NCI-H1105 treated with DMSO at 0.1 percent for 48 hours (cell line): ENCODE measurements around the gene FSTL4.

ENCODE experiments used
- DNase-seq: peaks from one replicate; lab custom pipeline; 2025; lab: John Stamatoyannopoulos, UW

Gene FSTL4

DNA sequence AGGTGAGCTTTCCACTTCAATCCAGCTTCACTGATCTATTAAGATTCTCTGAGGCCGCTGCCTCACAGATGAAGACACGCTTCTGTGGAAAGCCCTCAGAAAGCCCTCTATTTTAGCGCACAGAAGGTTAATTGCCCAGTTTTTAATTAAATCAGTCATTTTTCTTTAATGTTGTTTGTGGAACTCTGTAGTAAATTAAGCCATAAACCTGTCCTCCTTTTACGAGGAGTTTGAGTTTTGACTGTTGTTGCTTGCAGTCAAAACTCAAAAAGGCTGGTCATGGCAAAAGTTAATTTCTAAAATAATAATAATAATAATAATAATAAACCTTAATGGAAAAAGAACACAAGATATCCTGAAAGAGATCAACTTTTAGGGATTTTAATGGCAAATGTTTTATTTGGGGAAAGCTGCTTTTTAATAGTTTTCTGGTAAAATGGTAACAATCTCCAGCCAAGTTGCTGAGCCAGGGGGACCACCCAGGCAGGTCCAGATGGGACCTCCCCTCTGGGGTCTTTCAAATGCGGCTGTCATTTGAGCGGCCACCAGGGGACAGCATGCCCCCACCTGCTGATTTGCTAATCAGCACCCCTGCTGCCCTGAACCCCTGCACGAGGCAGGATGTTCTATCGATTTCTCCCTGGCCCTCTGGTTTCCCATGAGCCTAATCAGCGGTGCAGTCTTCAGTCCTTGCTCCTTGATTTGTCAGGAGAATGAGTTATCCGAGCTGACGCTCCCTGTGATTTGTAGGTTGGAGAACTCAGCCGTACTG lies 247.2 kb downstream of the FSTL4 start:
- no peak for DNase-seq

DNA sequence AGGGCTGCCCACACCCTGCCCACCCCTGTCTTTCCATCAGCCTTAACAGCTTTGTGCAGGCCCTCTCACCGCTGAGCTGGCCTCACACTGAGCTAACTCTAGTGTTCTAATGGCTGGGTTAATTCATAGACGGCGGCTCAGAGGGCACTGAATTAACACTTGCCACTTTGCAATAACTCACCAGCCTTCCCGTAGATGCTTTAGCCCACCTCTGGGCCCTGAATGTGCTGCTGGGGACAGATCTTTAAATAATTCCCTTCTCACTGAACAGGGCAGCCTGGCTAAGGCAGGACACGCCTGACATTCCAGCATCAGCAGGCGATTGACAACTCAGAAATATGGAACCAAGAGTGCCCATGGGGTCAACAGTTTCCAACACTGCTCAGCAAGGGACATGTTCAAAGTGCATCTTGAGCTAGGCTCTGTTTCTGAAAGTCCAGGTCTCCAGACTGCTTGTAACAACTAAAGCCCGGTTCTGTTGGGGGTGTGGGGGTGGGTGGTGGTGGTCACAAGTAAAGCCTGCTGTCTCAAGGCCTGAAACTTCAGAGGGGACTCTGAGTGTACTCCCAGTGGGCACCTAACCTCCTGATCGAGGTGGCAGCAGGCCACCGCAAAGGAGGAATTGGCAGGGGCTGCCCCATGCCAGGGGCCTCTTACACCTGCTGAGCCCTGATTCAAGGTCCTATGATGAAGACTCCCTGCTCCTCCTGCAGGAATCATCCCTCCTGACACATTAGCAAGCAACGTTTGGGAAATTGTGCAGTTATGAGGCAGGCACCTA lies 248.3 kb downstream of the FSTL4 start:
- DNase-seq, result no peak

DNA sequence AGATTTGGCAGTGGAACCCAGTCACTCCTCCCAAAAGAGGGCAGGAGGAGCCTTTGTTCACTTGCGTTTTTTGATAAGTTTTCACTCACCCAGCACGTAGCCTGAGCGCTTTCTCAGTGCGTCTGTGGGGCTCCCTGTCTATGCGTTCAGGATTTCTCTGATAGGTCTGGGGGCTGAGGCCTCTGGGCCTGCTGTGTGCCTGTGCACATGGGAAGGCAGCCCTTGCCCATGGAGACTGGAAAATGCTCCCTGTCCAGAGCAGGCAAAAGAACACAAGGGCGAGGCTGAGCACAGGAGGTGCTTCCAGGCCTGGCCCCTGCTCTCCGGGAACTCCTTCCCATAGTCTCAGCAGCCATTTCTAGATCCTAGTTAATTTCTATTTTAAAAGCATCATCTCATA lies 249.9 kb downstream of the FSTL4 start:
- DNase-seq, result no peak

GRCh38 chr5:133361922-133362321 lies 250.4 kb downstream of the FSTL4 start:
- DNase-seq, result no peak

DNA sequence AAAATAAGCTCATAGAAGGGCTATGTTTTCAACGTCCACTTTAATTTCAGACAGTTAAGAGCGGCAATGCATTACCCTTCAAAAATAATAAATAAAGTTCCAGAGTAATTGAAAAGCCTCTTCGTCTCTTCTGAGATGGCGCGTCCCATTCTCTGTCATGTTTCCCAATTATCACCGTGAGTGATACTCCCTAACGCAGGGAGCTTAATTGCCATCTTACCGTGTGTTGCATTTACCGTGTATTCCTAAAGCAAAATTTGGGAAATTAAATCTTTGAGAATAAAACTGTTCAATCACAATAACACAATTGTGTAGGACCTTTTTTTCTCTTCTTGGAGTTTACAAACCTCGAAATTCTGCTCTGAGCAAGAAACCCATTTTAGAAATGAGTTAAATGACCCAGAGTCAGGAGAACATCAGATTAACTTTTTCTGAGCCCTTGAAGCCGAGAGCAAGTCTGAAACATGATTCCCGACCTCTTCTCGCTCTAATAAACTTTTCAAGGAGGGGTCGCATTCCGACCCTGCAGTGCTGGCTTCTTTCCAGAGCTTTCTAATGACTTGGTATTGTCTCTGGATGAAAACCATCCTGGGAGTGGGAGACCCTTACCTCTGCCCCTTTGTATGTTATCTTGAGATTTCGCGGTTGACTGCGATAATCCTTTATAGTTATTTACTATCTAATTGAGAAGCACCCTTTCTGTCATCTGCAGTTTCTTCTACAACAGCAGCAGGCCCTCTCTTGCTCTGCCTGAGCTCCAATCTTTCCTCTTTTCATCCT lies 251.5 kb downstream of the FSTL4 start:
- no peak for DNase-seq

DNA sequence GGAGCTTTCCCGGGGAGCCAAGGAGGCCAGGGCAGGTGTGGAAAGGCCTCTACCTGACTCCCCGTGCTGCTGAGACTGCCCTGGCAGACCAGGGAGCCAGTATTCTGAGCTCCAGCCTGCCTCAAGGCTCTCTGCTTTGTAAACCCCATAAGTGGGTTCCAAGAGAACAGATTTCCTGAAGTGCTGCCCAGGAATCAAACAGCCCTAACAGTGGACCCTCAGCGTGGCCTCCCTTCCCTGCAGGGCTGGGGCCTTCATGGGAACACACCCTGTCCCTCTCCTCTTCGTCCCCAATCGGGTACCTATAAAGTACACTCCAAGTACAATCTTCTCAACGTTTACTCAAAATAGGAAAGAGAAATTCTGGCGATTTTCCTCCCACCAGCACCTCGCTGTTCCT lies 252.5 kb downstream of the FSTL4 start:
- no peak for DNase-seq

DNA sequence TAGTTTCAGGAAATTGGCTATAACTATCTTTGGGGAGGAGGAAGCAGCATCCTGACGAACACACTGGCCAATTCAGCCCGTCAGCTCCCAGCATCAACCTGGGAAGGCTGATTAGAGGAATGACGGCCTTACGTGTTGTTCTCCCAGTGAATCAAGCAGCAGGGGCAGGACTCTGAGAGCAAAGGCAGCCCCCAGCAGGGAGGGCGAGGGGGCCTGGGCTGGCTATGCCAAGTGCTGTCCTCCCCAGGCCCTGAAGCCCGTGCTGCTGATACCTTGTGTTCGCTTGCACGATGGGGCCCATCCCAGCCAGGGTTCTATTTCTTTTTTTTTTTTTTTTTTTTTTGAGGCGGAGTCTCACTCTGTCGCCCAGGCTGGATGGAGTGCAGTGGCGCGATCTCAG lies 254.1 kb downstream of the FSTL4 start:
- DNase-seq, result no peak

- no peak for DNase-seq
Observed at GRCh38 chr5:133357758-133358157, 254.6 kb downstream of the FSTL4 start.

- DNase-seq, result no peak
Observed at GRCh38 chr5:133356984-133357421, 255.3 kb downstream of the FSTL4 start.

GRCh38 chr5:133356396-133356983 lies 255.9 kb downstream of the FSTL4 start:
- DNase-seq, result no peak

GRCh38 chr5:133354323-133355185 lies 257.8 kb downstream of the FSTL4 start:
- no peak for DNase-seq

DNA sequence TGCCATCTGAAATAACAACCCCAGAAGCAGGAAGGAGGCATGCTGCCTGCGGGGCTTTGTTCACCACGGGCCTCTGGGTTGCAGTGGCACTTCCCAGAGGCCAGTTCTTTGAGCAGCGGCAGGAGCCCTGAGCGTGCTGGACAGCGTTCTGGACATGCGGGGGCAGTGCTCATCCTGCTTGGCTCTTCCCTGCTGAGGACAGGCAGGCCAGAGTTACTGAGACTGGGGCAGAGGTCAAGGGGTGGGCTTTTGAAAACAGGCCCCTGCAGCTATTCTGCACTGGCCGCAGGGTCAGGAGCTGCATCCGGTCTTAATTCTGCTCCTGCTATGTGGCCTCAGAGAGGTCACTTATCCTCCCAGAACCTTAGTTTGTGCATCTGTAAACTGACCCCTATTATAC lies 258.6 kb downstream of the FSTL4 start:
- no peak for DNase-seq

DNA sequence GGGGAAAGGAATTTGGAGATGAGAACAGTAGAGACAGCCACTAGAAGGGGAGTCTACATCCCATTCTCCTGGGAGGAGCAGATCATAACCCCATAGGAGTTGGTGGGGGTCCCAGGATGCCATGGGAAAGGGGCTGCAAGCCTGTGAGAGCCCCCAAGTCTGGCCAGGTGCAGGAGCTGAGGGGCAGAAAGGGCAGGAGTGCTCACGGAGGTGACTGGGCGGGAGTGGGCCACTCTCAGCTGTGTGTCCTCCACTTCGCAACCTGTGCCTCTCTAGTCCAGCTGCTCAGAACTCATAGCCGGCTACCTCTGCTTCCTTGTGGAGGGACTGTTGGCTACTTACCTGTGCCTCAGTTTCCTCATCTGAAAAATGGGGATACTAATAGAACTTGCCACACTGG lies 263.9 kb downstream of the FSTL4 start:
- no peak for DNase-seq

DNA sequence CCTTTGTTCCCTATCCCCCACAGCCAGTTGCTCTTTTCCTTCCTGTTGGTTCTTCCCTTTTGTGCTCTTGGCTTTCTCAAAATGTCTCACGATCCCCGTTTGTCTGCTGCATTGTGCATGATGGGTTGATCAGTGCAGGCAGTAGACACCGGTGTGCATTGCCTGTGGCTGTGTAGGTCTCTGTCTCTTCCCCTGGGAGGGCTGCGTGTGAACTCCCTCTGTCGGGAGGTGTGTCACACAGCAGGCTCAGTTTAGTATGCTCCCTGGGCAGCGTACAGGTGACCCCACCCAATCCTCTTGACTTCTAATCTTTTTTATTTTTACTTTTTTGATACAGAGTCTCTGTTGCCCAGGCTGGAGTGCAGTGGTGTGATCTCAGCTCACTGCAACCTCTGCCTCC lies 265.3 kb downstream of the FSTL4 start:
- no peak for DNase-seq

- DNase-seq, result no peak
Observed at GRCh38 chr5:133344266-133344665, 268.1 kb downstream of the FSTL4 start.

DNA sequence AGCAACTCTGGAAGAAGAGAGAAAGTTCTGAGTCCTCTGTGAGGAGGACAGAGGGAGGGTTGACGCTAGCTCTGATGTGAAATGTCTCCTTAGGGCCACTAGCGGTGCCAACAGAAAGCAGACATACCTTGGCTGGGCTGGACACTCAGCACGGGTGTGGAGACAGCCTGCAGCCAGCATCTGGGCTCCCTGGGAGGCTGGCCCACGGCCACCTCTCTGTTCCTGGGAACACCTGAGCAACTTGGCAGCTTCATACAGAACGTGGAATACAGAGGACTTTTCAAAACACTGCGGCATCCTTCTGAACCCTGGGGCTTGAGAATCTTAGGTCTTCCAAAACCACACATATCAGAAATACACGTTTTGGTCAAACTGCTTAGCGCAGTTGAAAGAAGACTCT lies 269.1 kb downstream of the FSTL4 start:
- no peak for DNase-seq

DNA sequence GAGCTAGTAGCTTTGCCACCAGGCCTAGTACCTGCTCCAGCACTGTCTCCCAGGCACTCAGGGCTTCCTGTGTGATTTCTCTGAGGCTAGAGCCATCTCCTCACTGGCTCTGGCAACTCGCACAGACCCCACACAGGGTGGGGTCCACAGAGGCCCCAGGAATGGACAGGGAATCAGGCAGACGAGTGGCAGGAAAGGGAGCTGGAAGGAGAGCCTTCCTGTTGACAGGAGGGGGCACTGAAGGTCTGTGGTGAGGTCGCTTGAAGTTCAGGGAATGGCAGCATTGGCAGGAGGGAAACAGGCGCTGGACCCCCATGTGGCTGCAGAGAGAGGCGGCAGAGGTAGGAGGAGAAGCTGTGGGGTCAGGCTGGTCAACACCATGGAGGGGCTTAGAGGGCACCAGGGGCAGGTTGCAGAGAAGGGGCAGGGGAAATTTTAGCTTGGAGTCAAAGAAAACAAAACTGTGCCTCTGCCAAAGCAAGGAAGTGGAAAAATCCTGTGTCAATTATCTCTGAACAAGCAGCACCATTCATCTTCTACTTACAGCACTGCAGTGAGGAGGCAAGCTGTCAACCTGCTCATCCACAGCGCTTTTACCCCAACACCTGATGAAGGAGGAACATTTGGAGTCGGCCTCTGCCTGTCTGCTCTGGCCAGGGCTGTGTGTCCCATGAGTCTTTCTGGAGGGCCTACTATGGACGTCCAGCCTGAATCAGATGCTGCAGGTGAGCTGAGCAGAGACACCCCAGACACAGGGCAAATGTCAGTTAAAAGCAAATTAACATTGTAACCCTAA lies 270.2 kb downstream of the FSTL4 start:
- no peak for DNase-seq

- DNase-seq, result no peak
Observed at GRCh38 chr5:133341296-133341695, 271.0 kb downstream of the FSTL4 start.

GRCh38 chr5:133340822-133341221 lies 271.5 kb downstream of the FSTL4 start:
- no peak for DNase-seq

- no peak for DNase-seq
Observed at GRCh38 chr5:133340002-133340755, 272.2 kb downstream of the FSTL4 start.
